ENCODE results near the gene SPEN. TPM values are rescaled to one million over a fixed set of nuclear protein-coding genes. Genes with fewer than 3 reads are reported as not detected.

Gene SPEN
- total RNA-seq, 4 donors from 2014 or later = 51.8 to 94.9 (median 61.5) TPM

DNA sequence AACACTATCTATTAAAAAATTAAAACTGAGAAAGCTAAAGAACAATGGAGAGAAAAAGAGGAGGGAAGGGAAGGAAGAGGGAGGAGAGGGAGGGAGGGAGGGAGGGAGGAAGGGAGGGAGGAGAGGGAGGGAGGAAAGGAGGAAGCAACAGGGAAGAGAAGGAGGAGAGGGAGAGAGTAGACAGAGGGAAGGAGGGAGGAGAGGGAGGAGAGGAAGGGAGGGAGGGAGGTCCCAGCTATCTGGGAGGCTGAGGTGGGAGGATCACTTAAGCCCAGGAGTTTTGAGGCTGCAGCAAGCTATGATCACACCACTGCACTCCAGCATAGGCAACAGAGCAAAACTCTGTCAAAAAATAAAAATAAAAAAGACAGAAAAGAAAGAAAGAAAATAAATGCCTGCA is 111.9 kb downstream of the SPEN start:
- Histone ChIP-seq H3K36me3 (peaks cover 0 to 6% (median 0%) of the 10 kb centered on the region in 3 donors), H3K27me3 (no peaks in the 10 kb centered on the region), H3K9me3 (no peaks in the 10 kb centered on the region), H3K4me3 (no peak overlapping the region), H3K27ac (no peak overlapping the region), H3K4me1 (peaks cover 0 to 11% (median 5%) of the 10 kb centered on the region in 4 donors)
- TF ChIP-seq POLR2A (IDR thresholded peaks at IDR 0.05) = no peak
- TF ChIP-seq, protein P1, sequence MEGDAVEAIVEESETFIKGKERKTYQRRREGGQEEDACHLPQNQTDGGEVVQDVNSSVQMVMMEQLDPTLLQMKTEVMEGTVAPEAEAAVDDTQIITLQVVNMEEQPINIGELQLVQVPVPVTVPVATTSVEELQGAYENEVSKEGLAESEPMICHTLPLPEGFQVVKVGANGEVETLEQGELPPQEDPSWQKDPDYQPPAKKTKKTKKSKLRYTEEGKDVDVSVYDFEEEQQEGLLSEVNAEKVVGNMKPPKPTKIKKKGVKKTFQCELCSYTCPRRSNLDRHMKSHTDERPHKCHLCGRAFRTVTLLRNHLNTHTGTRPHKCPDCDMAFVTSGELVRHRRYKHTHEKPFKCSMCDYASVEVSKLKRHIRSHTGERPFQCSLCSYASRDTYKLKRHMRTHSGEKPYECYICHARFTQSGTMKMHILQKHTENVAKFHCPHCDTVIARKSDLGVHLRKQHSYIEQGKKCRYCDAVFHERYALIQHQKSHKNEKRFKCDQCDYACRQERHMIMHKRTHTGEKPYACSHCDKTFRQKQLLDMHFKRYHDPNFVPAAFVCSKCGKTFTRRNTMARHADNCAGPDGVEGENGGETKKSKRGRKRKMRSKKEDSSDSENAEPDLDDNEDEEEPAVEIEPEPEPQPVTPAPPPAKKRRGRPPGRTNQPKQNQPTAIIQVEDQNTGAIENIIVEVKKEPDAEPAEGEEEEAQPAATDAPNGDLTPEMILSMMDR (IDR thresholded peaks at IDR 0.05) = no peak
- no peak for DNase-seq

DNA sequence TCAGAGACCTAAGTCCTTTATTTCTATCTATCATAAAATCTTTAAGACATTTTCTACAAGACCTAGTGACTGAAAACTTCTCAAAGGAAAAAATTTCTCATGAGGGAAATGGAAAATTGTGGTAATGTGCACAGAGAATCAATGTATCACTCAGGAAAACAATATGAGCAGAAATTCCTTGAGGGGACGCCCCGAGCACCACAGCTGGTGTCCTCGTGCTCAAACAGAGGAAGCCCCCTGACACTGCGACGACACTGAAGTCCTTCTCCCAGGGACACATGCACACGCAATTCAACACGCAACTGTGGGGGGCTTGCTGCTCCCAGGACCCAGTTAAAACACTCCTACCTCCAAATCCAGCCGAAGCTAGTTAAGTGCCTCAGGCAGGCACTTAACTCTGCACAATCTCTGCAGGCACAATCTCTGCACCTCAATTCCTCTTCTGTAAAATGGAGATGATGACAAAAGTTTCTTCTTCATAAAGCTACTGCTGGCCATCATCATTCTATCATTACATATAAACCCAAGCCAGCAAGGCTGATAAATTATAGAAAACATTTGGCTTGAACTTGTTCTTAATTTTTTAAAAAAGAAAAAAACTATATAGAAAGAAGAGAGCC is 112.4 kb downstream of the SPEN start:
- Histone ChIP-seq H3K27me3 (no peaks in the 10 kb centered on the region), H3K9me3 (no peaks in the 10 kb centered on the region), H3K4me1 (peaks cover 0 to 13% (median 5%) of the 10 kb centered on the region in 4 donors), H3K36me3 (peaks cover 0 to 6% (median 0%) of the 10 kb centered on the region in 3 donors), H3K4me3 (no peak overlapping the region), H3K27ac (no peak overlapping the region)
- TF ChIP-seq POLR2A (IDR thresholded peaks at IDR 0.05) = no peak
- TF ChIP-seq, protein P1 (IDR thresholded peaks at IDR 0.05) = no peak
- DNase-seq = peak in 1 of 3 donors; percentile 47

DNA sequence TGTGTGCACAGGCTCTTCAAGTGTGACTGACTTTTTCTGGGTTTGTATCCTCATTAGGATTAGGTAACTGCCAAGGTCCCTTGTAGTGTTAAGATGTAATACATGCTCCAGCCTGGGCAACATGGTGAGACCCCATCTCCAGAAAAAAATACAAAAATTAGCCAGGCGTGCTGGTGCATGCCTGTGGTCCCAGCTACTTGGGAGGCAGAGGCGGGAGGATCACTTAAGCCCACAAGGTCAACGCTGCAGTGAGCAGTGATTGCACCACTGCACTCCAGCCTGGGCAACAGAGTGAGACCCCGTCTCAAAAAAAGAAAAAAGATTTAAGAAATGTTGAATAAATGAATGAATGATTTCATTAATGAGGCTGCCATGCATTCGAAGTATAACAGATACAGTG is 113.3 kb downstream of the SPEN start:
- no peaks in the 10 kb centered on the region for H3K9me3 ChIP-seq
- peaks cover 0 to 18% (median 8%) of the 10 kb centered on the region in 4 donors for H3K4me1 ChIP-seq
- TF ChIP-seq, protein P1 (IDR thresholded peaks at IDR 0.05) = no peak
- no peak for TF ChIP-seq POLR2A (IDR thresholded peaks at IDR 0.05)
- DNase-seq = peak in 1 of 3 donors; percentile 8
- no peaks in the 10 kb centered on the region for H3K27me3 ChIP-seq
- peaks cover 0 to 6% (median 0%) of the 10 kb centered on the region in 3 donors for H3K36me3 ChIP-seq
- no peak overlapping the region for H3K4me3 ChIP-seq
- H3K27ac ChIP-seq = no peak overlapping the region

DNA sequence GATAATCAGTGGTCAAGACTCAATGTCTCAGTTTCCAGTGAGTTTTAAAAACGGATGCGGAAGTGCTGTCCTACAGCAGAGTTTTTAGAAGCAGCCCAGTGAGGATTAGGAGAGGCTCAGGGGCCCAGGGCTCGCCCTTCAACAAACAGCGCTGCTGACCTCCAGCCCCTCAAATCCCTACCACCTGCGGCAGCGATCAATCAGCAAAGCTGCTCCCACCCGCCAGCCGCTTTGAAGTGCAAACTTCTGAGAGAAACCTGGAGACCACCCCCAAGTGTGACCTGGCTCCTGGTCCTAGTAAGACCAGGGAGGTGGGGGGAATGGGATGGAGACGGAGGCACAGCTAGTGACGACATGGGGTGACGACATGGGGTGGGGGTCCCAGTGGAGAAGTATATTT is 114.0 kb downstream of the SPEN start:
- no peak overlapping the region for H3K27ac ChIP-seq
- TF ChIP-seq, protein P1 (IDR thresholded peaks at IDR 0.05) = no peak
- TF ChIP-seq POLR2A (IDR thresholded peaks at IDR 0.05) = no peak
- H3K27me3 ChIP-seq = no peaks in the 10 kb centered on the region
- peaks cover 0 to 25% (median 11%) of the 10 kb centered on the region in 4 donors for H3K4me1 ChIP-seq
- no peaks in the 10 kb centered on the region for H3K9me3 ChIP-seq
- no peak overlapping the region for H3K4me3 ChIP-seq
- peaks cover 0 to 6% (median 0%) of the 10 kb centered on the region in 3 donors for H3K36me3 ChIP-seq
- no peak for DNase-seq

DNA sequence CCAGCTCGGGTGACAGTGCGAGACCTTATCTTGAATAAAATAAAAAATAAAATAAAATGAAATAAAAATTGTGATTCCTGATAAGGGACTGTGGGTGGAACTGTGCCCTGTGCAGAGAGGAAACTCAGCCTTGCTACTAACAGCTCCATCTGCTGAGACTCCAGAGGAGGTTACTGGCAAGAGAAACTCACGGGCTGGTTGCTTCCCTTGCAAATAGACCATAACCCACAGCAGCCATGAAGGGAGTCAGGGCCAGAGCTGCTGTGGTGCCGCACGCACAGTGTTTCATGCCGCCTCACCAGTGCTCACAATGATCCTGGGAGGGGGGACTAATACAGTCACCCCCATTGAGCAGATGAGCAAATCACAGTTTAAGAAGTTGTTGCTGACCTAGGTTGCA is 114.7 kb downstream of the SPEN start:
- H3K36me3 ChIP-seq = peaks cover 0 to 6% (median 0%) of the 10 kb centered on the region in 3 donors
- H3K9me3 ChIP-seq = no peaks in the 10 kb centered on the region
- no peak overlapping the region for H3K4me3 ChIP-seq
- H3K4me1 ChIP-seq = peaks cover 0 to 30% (median 12%) of the 10 kb centered on the region in 4 donors
- H3K27me3 ChIP-seq = no peaks in the 10 kb centered on the region
- DNase-seq = no peak
- peak overlapping the region in 1 of 4 donors; percentile 17 for H3K27ac ChIP-seq
- no peak for TF ChIP-seq POLR2A (IDR thresholded peaks at IDR 0.05)
- TF ChIP-seq, protein P1 (IDR thresholded peaks at IDR 0.05) = no peak
